GM19099 (cell line): ENCODE data around the gene HDAC4.

Experiments
- POLR2A ChIP-seq: IDR thresholded peaks from 3 replicates; pipeline ENCODE4 v1.6.1; 2011; ENCODE audit warnings: low read depth; ENCODE audit not compliant: insufficient read length; ENCODE audit errors: extremely low read depth

HDAC4 gene

GRCh38 chr2:239099474-239099873 lies 301.3 kb downstream of the HDAC4 start:
- no peak for TF ChIP-seq POLR2A

DNA sequence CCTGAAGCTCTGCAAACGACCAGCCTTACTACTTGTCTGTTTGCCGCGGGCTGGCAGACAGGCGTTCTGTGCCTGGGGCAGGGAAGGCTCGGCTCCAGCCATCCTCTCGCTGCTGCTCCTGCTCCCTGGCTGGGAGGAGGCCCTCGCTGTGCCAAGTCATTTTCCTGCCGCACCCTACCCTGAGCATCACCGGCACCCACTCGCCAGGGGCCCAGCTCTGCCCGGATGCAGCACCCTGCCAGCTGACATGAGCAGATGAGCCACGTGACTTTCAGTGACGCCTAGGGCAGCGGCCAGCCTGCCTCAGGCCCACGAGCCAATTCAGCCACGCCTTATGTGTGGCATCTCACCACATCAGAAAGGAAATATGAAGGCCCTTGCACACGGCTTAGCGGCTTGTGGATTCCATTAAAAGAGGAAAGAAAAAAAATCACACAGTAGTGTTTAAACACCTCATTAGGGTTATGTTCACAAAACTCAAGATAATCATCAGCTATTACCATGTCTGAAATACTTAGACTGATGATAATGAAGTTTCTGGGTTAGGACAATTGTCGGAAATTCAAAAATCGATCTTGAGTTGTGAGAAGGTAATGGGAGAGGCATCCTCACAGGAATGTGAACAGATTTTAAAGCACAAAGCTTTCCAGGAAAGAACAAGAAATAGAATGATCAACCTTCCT lies 302.4 kb downstream of the HDAC4 start:
- no peak for TF ChIP-seq POLR2A

GRCh38 chr2:239097428-239097696 lies 303.5 kb downstream of the HDAC4 start:
- no peak for TF ChIP-seq POLR2A

DNA sequence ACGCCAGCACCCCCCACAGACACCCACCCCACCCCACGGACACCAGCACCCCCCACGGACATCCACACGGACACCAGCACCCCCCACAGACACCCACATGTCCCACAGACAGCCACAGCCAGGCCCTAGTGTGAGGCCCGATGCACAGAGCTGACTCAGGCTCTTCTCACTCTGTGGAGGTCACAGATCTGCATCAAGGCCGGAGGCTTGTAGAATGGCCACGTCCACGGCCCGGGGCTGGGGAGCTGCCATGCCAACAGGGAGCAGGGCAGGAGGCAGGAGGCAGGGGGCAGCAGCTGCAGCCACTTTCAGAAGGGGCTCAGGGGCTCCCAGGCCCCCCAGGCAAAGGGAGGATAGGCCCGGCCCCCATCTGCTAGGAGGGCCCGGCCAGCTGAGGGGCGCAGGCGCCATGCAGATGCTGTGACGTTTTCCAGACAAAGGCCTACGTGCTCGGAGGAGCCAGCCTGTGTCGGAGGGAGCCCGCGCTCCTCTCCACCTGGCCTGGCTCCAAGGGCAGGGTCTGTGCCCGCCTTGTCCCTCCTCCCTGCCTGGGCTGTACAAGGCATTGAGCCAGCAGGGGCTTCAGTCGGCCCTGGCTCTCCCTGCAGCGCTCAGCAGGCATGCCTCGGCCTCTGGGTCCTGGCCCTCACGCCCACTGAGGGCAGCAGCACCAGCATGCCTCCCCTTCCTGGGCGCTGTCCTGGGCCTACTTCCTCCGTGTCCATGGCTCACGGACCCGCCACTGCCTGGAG lies 304.0 kb downstream of the HDAC4 start:
- TF ChIP-seq POLR2A = no peak

- TF ChIP-seq POLR2A = no peak
Measured at GRCh38 chr2:239095460-239096081, 305.2 kb downstream of the HDAC4 start.

DNA sequence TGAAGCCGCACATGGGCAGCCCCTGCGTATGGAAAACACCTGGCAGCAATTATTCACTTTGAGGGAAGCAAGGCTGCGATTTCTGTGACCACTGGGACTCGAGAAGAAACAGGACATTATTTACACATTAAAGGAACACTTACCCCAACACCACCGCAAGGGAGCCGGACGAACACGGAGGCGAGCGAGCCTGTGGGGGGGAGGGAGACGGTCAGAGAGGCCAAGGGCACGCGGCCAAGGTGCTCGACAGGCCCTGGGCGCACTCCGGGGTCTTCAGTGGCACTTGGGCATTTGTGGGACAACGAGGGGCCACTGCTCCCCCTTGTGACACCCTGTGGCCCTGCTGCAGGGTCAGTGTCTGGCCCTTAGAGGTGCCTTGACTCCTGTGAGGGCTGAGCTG lies 306.0 kb downstream of the HDAC4 start:
- TF ChIP-seq POLR2A = no peak

DNA sequence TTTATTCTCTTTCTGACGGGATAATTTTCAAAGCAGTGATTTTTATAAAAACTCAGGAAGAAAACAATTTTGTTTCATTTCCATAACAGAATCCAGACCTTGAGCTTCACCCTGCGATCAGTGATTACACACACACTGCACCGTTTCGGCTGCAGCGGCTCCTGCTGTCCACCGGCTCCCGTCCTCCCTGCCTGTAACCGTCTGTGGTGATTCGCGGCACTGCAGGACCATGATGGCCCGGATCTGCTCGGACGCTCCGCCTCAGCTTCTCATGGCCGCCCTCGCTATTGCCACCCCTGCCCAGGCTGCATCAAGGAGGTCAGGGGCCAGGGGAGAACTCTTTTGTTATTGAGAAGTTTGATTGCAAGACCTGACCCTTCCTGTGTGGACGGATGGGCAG lies 306.9 kb downstream of the HDAC4 start:
- TF ChIP-seq POLR2A = no peak

GRCh38 chr2:239093542-239093941 lies 307.3 kb downstream of the HDAC4 start:
- TF ChIP-seq POLR2A = no peak

DNA sequence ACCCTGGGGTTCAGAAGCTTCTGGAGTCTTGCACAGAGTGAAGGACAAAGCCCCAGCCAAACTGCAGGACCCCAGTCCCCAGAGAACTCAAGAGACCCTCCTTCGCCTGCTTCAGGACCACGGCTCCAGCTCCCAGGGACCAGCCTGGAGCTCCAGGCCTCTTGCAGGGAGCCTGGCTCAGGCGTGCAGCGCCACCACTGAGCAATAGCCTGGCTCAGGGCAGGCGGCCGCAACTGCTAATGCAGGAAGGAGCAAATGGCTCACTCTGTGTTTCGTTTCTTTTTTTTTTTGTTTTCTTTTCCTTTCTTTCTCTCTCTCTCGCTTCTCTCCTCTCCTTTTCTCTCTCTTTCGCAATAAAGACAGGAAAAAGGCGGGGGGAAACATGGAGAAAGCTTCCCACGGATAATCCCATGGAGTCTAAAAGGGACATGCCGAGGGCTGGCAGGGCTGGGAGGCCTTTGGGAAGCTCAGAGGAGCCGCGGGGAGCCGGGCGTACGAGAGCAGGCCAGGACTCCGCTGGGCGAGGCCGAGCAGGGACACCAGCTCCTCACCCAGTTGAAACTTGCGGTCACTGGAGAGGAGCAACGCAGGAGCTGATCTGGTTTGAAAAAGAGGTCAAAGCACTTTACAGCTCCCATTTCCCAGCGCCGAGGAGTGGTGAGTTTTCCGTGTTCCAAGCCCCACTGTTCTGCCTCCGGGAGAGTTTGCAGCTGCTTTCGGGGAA lies 308.1 kb downstream of the HDAC4 start:
- no peak for TF ChIP-seq POLR2A

- no peak for TF ChIP-seq POLR2A
Measured at GRCh38 chr2:239089884-239090283, 310.9 kb downstream of the HDAC4 start.

DNA sequence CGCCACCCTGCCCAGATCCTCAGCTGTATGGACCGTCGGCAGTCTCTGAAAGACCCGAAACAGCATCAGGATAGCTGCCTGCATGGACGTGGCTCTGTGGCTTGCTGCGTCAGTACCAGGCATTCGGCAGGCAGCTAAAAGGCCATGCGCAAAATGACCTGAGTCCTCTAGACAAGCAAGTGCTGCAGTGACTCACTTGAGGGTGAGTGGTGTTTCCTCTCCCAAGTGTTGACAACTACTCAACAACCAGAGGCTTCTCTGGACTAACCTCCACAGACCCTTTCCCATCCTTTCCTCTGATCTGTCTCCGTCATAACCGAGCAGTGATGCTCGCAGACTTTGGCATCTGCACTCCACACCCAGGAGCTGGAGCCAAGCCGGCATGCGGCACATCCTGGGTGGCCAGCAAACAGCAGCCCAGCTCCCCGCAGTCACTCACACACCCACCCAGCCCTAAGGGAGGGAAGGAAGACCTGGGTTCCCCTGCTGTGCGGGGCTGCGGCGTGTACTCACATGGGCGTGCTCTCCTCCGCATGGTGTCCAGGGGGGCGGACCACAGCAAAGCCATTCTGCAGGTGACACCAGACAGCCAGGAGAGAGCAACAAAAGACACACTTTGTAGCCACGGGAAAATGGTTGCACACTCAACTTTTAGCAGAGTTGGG lies 313.6 kb downstream of the HDAC4 start:
- TF ChIP-seq POLR2A = no peak

- TF ChIP-seq POLR2A = no peak
Measured at GRCh38 chr2:239086325-239087020, 314.3 kb downstream of the HDAC4 start.

GRCh38 chr2:239085201-239085992 lies 315.4 kb downstream of the HDAC4 start:
- TF ChIP-seq POLR2A = no peak

DNA sequence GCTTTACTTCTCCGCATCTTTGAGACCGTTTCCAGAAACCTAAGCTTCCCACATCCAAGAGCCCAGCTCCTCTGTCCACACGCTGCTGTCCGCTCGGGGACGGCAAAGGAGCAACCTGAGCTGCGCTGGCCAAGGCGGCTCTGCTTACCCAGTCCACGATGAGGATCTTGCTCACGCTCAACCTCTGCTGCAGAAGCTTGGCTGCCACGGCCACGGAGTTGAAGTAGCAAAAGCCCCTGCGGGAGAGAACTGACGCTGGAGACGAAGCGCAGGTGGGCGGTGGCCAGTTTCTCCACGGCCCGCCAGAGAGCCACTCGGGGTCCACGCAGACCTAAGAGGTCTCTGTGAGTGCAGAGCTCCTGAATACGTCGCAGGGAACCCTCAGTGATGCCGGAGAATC lies 316.8 kb downstream of the HDAC4 start:
- TF ChIP-seq POLR2A = no peak

- TF ChIP-seq POLR2A = no peak
Measured at GRCh38 chr2:239082425-239082824, 318.4 kb downstream of the HDAC4 start.

- TF ChIP-seq POLR2A = no peak
Measured at GRCh38 chr2:239081622-239082021, 319.2 kb downstream of the HDAC4 start.
